AG09319 (cell line): ENCODE results near the gene NECAB2.

ENCODE experiments used
- DNase-seq: peaks from one replicate; pipeline ENCODE4 v3.0.0-alpha.2; 2010; ENCODE audit warnings: low read depth; ENCODE audit errors: extremely low read depth
- CTCF ChIP-seq: IDR thresholded peaks from 2 replicates; pipeline ENCODE4 v1.5.1; 2011; ENCODE audit warnings: low read depth, mild to moderate bottlenecking, inconsistent platforms, low read length, moderate library complexity

The NECAB2 gene

GRCh38 chr16:83942815-83943515, 25.1 kb upstream of the NECAB2 start:
- no peak for DNase-seq
- no peak for TF ChIP-seq CTCF

- DNase-seq = no peak
- no peak for TF ChIP-seq CTCF
Measured at GRCh38 chr16:83943516-83944050, 24.5 kb upstream of the NECAB2 start.

GRCh38 chr16:83945587-83945986, 22.5 kb upstream of the NECAB2 start:
- TF ChIP-seq CTCF = no peak
- no peak for DNase-seq

- no peak for TF ChIP-seq CTCF
- no peak for DNase-seq
Measured at GRCh38 chr16:83946154-83946780, 21.8 kb upstream of the NECAB2 start.

- TF ChIP-seq CTCF = no peak
- no peak for DNase-seq
Measured at GRCh38 chr16:83946781-83947566, 21.1 kb upstream of the NECAB2 start.

GRCh38 chr16:83947642-83948234, 20.3 kb upstream of the NECAB2 start:
- DNase-seq = no peak
- TF ChIP-seq CTCF = no peak
